Heart right ventricle (tissue), 16 donors: ENCODE measurements around the gene PTPRN2. TPM values are rescaled to one million over a fixed set of nuclear protein-coding genes. Genes with fewer than 3 reads are reported as not detected.

Source experiments
- ATAC-seq, 8 donors: fragments of 200-7000 bp; cut with Tn5 transposase; one replicate each; pipeline ENCODE4 v1.9.1; 2020; ENCODE audit warnings: mild to moderate bottlenecking in 8 of 8, moderate library complexity in 8 of 8, moderate number of reproducible peaks in 1 of 8
- DNase-seq, 2 donors: peaks; one replicate each; pipeline ENCODE4 v3.0.0-alpha.2; 2020
- H3K27ac ChIP-seq, 10 donors: fragments of 200-600 bp; sonication (generic) in 2 of 10; one replicate each; pipeline versions ENCODE4 v1.5.0 to v1.8.0; 2020 to 2022; ENCODE audit warnings: mild to moderate bottlenecking in 3 of 10
- H3K27me3 ChIP-seq, 7 donors: fragments of 200-600 bp; one replicate each; pipeline ENCODE4 v1.8.0; 2021 to 2022; ENCODE audit warnings: mild to moderate bottlenecking in 2 of 7
- H3K36me3 ChIP-seq, 9 donors: fragments of 200-600 bp; sonication (generic) in 1 of 9; one replicate each; pipeline versions ENCODE4 v1.5.0 to v1.8.0; 2020 to 2022; ENCODE audit warnings: mild to moderate bottlenecking in 2 of 9
- H3K4me1 ChIP-seq, 9 donors: fragments of 200-600 bp; sonication (generic) in 1 of 9; one replicate each; pipeline versions ENCODE4 v1.5.0 to v1.8.0; 2020 to 2022; ENCODE audit warnings: mild to moderate bottlenecking in 4 of 9
- H3K4me3 ChIP-seq, 10 donors: fragments of 200-600 bp; sonication (generic) in 2 of 10; one replicate each; pipeline versions ENCODE4 v1.5.0 to v1.8.0; 2020 to 2022; ENCODE audit warnings: mild to moderate bottlenecking in 7 of 10, moderate library complexity in 2 of 10
- H3K9me3 ChIP-seq, 11 donors: fragments of 200-600 bp in 10 of 11; sonication (generic) in 2 of 11; one replicate each; pipeline versions ENCODE4 v1.5.0 to v1.8.0; 2013 to 2022; ENCODE audit warnings: mild to moderate bottlenecking in 2 of 11, control low read depth in 1 of 11, moderate library complexity in 1 of 11
- WGBS, 2 donors: extraction: QIAGEN DNeasy Blood & Tissue Kit; methylation state at CpG; one replicate each; pipeline ENCODE4 v1.1.7; 2013; ENCODE audit warnings: inconsistent platforms in 1 of 2; 5-methylcytosine and 5-hydroxymethylcytosine counted together
- intact Hi-C, 10 donors: fragments of 100-400 bp; cut with DNase I; formaldehyde crosslinking; loops; one replicate each; pipeline versions ENCODE4 v1.11.1 to v1.14.2; 2022
- polyA plus RNA-seq, 2 donors: library from polyadenylated mRNA; stranded (reverse); fragments of 200-250 nt; gene quantifications; one replicate each; pipeline ENCODE4 v1.2.3, GENCODE V29; 2013
- total RNA-seq, 10 donors: library from RNA; stranded (reverse); fragmentation: NEBNext Ultra II Directional in 3 of 10; extraction: Animal tissue kit (Norgen Biotek cat#: 25700) in 3 of 10; gene quantifications; one replicate each; pipeline versions ENCODE4 v1.2.1 to v1.2.4, GENCODE V29; 2021 to 2023
- TF ChIP-seq, protein P1 (sequence below), 9 donors: fragments of 200-600 bp; sonication (generic) in 2 of 9; IDR thresholded peaks; one replicate each; pipeline versions ENCODE4 v1.5.0 to v1.8.0; 2021 to 2022; ENCODE audit warnings: antibody characterized with exemption in 9 of 9, mild to moderate bottlenecking in 5 of 9, moderate library complexity in 1 of 9
- donor health status: Arrhythmogenic right ventricular cardiomyopathy.
- donor health status: ischemic (EF 13 %, LVEDD 7.1; RV severe dilation, severe dysfunction).
- donor health status: healthy with polysubstance abuse.
- donor health status: DM: no; HTN: yes; CAD: no.
- donor health status: DM: no; HTN: no; CAD: no.
- donor health status: ischemic (EF 25% LVEDD 6.9; RV normal size, moderate dysfunction).
- donor health status: ischemic (EF 25% LVEDD 5.7; RV mildly dilated, moderate dysfunction).
- donor health status: healthy.
- donor health status: DM: yes; HTN: yes; CAD: no.
- donor health status: Ischemic cardiomyopathy.
- donor health status: ischemic (EF 35%, LVEDD 5.7; RV mildly dilated, moderate dysfunction).
- donor health status: nonischemic (EF 11% LVEDD 7.7; RV severe dilation, severe dysfunction).
- donor health status: DM: yes; HTN: yes; CAD: no.
- donor health status: PGD.
- donor health status: ischemic (EF 29% LVEDD 5.4; RV normal size, mild dysfunction).
- donor health status: nonischemic (EF 23%, LVEDD 6.1; RV moderate dilation, normal function).

The PTPRN2 gene
- total and polyA plus RNA-seq, 12 donors = 0.82 to 1.8 (median 1.3) TPM

DNA sequence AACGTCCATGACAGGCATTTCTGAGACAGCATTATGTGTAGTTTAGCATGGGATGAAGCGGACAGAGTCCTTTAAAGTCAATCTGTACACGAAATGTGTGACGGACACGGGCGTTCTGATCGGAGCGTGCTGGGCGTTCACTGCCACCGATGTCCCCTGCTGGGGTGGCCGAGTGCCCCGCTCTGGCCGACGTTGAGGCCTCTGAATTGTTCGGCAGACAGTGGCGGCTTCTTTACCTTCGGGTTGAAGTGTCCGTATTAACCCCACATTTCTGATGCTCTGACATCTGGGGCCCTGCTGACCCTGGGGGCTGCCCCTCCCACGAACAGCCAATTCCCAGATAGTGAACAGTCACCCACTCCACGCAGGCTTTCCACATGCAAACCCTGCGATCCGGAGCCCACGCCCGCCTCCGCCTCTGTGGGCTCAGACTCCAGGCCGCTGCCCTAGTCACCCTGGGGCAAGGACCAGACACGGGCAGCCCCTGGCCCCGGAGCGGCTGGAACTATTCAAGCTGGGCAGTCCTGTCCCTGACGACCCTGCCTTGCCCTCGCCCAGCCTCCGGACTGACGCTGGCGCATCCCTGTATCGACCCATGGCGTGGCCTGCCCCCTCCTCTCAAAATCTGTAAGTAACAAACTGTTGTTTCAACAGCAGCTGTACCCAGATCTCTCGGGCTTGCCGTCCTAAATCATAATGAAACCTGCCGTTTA lies 445.7 kb downstream of the PTPRN2 start:
- H3K27ac ChIP-seq = no peak overlapping the region
- H3K4me1 ChIP-seq = no peaks in the 10 kb centered on the region
- 83 to 86% methylated on average over 39 of the region's 39 CpGs for WGBS, 2 donors
- intact Hi-C loops = no loop called here
- no peak overlapping the region for H3K4me3 ChIP-seq
- DNase-seq (no peak), ATAC-seq (no peak)
- H3K9me3 ChIP-seq = peaks cover 0 to 56% (median 0%) of the 10 kb centered on the region in 11 donors
- H3K27me3 ChIP-seq = no peaks in the 10 kb centered on the region
- TF ChIP-seq, protein P1, sequence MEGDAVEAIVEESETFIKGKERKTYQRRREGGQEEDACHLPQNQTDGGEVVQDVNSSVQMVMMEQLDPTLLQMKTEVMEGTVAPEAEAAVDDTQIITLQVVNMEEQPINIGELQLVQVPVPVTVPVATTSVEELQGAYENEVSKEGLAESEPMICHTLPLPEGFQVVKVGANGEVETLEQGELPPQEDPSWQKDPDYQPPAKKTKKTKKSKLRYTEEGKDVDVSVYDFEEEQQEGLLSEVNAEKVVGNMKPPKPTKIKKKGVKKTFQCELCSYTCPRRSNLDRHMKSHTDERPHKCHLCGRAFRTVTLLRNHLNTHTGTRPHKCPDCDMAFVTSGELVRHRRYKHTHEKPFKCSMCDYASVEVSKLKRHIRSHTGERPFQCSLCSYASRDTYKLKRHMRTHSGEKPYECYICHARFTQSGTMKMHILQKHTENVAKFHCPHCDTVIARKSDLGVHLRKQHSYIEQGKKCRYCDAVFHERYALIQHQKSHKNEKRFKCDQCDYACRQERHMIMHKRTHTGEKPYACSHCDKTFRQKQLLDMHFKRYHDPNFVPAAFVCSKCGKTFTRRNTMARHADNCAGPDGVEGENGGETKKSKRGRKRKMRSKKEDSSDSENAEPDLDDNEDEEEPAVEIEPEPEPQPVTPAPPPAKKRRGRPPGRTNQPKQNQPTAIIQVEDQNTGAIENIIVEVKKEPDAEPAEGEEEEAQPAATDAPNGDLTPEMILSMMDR (IDR thresholded peaks at IDR 0.05) = no peak
- H3K36me3 ChIP-seq = no peaks in the 10 kb centered on the region

DNA sequence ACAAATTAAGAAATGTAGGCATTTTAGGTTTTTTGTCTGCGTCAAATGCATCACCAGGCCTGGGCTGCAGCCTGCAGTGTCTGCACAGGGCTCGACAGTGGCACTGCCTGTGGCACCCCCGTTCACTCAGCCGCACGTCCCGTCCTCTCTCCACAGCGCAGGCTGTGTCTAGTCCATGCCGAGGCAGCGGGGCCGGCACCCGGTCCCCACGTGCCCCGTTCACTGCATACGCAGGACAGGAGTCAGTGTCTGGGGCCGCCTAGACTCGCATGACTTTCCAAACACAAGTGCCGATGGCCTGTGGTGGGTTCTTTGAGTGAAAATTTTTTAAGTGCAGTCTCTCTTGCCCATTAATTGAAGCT lies 446.4 kb downstream of the PTPRN2 start:
- no peak overlapping the region for H3K4me3 ChIP-seq
- 89 to 91% methylated on average over 17 of the region's 17 CpGs for WGBS, 2 donors
- no peaks in the 10 kb centered on the region for H3K27me3 ChIP-seq
- ATAC-seq = no peak
- TF ChIP-seq, protein P1 (IDR thresholded peaks at IDR 0.05) = no peak
- DNase-seq = no peak
- no peaks in the 10 kb centered on the region for H3K36me3 ChIP-seq
- intact Hi-C loops = no loop called here
- H3K4me1 ChIP-seq = no peaks in the 10 kb centered on the region
- peaks cover 0 to 62% (median 0%) of the 10 kb centered on the region in 11 donors for H3K9me3 ChIP-seq
- H3K27ac ChIP-seq = no peak overlapping the region

DNA sequence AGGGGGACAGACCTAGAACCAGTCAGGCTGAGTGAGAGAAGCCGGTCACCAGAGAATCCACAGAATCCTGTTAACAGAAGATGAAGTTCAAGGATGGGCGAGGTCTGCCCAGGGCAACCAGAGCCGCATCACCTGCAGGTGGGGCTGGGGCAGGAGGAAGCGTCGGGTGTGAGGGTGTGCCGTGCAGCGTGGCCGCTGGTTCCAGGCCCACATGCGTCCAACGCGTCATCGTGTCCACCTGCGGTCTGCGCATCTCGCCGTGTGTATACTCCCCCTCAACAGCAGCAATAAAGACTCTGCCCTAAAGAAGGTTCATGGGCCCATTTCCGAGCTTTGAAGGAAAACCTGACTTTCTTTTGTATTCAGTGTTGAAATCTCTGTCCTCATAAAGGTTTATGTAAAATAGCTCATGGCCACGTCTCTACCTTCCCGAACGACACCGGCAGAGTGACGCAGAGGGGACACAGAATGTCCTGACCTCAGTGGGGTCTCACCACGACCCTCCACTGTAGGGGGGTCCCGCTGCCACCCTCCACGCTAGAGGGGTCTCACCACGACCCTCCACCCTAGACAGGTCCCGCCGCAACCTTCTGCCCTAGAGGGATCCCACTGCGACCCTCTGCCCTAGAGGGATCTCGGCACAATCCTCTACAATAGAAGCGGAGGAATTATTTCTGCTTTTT lies 446.9 kb downstream of the PTPRN2 start:
- no peak overlapping the region for H3K27ac ChIP-seq
- 87 to 93% methylated on average over 31 of the region's 31 CpGs for WGBS, 2 donors
- TF ChIP-seq, protein P1 (IDR thresholded peaks at IDR 0.05) = no peak
- intact Hi-C loops = no loop called here
- H3K4me1 ChIP-seq = no peaks in the 10 kb centered on the region
- peaks cover 0 to 59% (median 0%) of the 10 kb centered on the region in 11 donors for H3K9me3 ChIP-seq
- DNase-seq = no peak
- no peaks in the 10 kb centered on the region for H3K27me3 ChIP-seq
- no peak overlapping the region for H3K4me3 ChIP-seq
- no peaks in the 10 kb centered on the region for H3K36me3 ChIP-seq
- ATAC-seq = no peak

DNA sequence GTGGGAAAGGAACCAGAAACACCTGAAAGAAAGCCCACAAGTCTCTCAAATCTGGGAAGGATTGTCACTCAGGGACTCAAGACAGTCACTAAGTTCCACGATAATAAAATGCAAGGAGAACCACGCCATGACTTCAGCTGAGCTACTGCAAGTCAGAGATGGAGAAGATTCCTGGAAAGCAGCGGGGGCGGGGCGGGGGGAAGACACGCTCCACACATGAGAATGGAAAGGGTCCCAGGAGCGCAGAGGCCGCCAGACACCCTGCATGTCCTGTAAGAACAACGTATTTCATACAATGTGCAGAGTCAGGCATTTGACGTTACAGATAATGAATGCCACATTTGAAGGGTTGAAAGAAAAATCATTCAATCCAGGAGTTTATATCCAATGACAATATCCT lies 448.1 kb downstream of the PTPRN2 start:
- ATAC-seq = no peak
- TF ChIP-seq, protein P1 (IDR thresholded peaks at IDR 0.05) = no peak
- no peaks in the 10 kb centered on the region for H3K36me3 ChIP-seq

More for the DNA sequence above, 448.1 kb downstream of the PTPRN2 start:
- WGBS, 2 donors = 81 to 84% methylated on average over 10 of the region's 10 CpGs
- DNase-seq = no peak
- Histone ChIP-seq H3K4me1 (no peaks in the 10 kb centered on the region), H3K9me3 (peaks cover 0 to 51% (median 0%) of the 10 kb centered on the region in 11 donors), H3K27me3 (no peaks in the 10 kb centered on the region), H3K4me3 (no peak overlapping the region), H3K27ac (no peak overlapping the region)
- intact Hi-C loops = no loop called here
